NT2/D1 (cell line): ENCODE data around the gene PAFAH1B1.

Experiments
- SUZ12 ChIP-seq: IDR thresholded peaks from 2 replicates; pipeline ENCODE4 v1.6.1; 2011; ENCODE audit not compliant: insufficient read length, insufficient read depth; ENCODE audit errors: extremely low read depth
- YY1 ChIP-seq: IDR thresholded peaks from 2 replicates; pipeline ENCODE4 v1.6.1; 2011; ENCODE audit not compliant: insufficient read length, insufficient read depth
- ZNF274 ChIP-seq: IDR thresholded peaks from 2 replicates; pipeline ENCODE4 v1.6.1; 2011; ENCODE audit warnings: mild to moderate bottlenecking, low read depth, low read length

- TF ChIP-seq YY1 (no peak), ZNF274 (no peak), SUZ12 (no peak)
These were observed 13.3 kb upstream of the PAFAH1B1 start for GRCh38 chr17:2580151-2580550.
